Right ventricle myocardium inferior (tissue), 1 donor: ENCODE measurements around the gene KIAA1217. TPM values are rescaled to one million over a fixed set of nuclear protein-coding genes. Genes with fewer than 3 reads are reported as not detected.
"Not testable (repeated sequence)": the region's sequence is repeated elsewhere in the genome, so short reads cannot be mapped to it uniquely, and the experiment has no call there.

Experiments used
- ATAC-seq: fragments of 200-7000 bp; cut with Tn5 transposase; one replicate; pipeline ENCODE4 v1.9.1; 2020; ENCODE audit warnings: mild to moderate bottlenecking, moderate library complexity
- DNase-seq: peaks from one replicate; pipeline ENCODE4 v3.0.0; 2021; ENCODE audit errors: missing footprints
- intact Hi-C: fragments of 100-400 bp; cut with DNase I; formaldehyde crosslinking; loops from one replicate; pipeline ENCODE4 v1.11.0; 2022
- total RNA-seq: library from RNA; stranded (reverse); fragmentation: NEBNext Ultra II Directional; extraction: Animal tissue kit (Norgen Biotek cat#: 25700); gene quantifications from one replicate; pipeline ENCODE4 v1.2.1, GENCODE V29; 2021
- donor health status: DM: no; HTN: yes; CAD: no; lungs with severe emphysema.

The KIAA1217 gene
- total RNA-seq, 1 donor from 2014 or later: 45.0 TPM

GRCh38 chr10:24482713-24483112, 273.8 kb downstream of the KIAA1217 start:
- ATAC-seq, DNase-seq, intact Hi-C loops: not testable (repeated sequence)

GRCh38 chr10:24483701-24484100, 274.8 kb downstream of the KIAA1217 start:
- DNase-seq: no peak
- intact Hi-C loops: no loop called here
- no peak for ATAC-seq

- no peak for DNase-seq
- peak; percentile 13 for ATAC-seq
Observed at GRCh38 chr10:24484771-24485170, 275.8 kb downstream of the KIAA1217 start.

GRCh38 chr10:24485304-24485703, 276.4 kb downstream of the KIAA1217 start:
- no peak for ATAC-seq
- intact Hi-C loops: no loop called here
- no peak for DNase-seq

More at GRCh38 chr10:24484771-24485170, 275.8 kb downstream of the KIAA1217 start:
- intact Hi-C loops: no loop called here

- DNase-seq (no peak), ATAC-seq (no peak)
- intact Hi-C loops: no loop called here
Observed at GRCh38 chr10:24488631-24489030, 279.7 kb downstream of the KIAA1217 start.

- intact Hi-C loops: no loop called here
- DNase-seq: no peak
- no peak for ATAC-seq
Observed at GRCh38 chr10:24493165-24493564, 284.2 kb downstream of the KIAA1217 start.

GRCh38 chr10:24494236-24494635, 285.3 kb downstream of the KIAA1217 start:
- no peak for ATAC-seq
- intact Hi-C loops: no loop called here
- DNase-seq: no peak

GRCh38 chr10:24494777-24495176, 285.8 kb downstream of the KIAA1217 start:
- no peak for DNase-seq
- no peak for ATAC-seq
- intact Hi-C loops: no loop called here

GRCh38 chr10:24495666-24496460, 286.9 kb downstream of the KIAA1217 start:
- intact Hi-C loops: no loop called here
- no peak for ATAC-seq
- no peak for DNase-seq

- no peak for ATAC-seq
- intact Hi-C loops: no loop called here
- no peak for DNase-seq
Observed at GRCh38 chr10:24496906-24497305, 288.0 kb downstream of the KIAA1217 start.

GRCh38 chr10:24501056-24501711, 292.2 kb downstream of the KIAA1217 start:
- intact Hi-C loops: loop anchor here (10.0 kb wide), 1 partner anchor 106 kb away; no protein-coding TSS in a partner anchor
- no peak for ATAC-seq

GRCh38 chr10:24502006-24502405, 293.1 kb downstream of the KIAA1217 start:
- ATAC-seq (no peak), DNase-seq (no peak)
- intact Hi-C loops: loop anchor here (10.0 kb wide), 1 partner anchor 107 kb away; no protein-coding TSS in a partner anchor

More at GRCh38 chr10:24501056-24501711, 292.2 kb downstream of the KIAA1217 start:
- DNase-seq: peak; percentile 71

- intact Hi-C loops: loop anchor here (10.0 kb wide), 1 partner anchor 108 kb away; no protein-coding TSS in a partner anchor
- ATAC-seq (no peak), DNase-seq (no peak)
Observed at GRCh38 chr10:24502801-24503460, 294.0 kb downstream of the KIAA1217 start.

GRCh38 chr10:24503461-24504320, 294.8 kb downstream of the KIAA1217 start:
- intact Hi-C loops: loop anchor here (10.0 kb wide), 1 partner anchor 109 kb away; no protein-coding TSS in a partner anchor
- DNase-seq (no peak), ATAC-seq (no peak)

GRCh38 chr10:24505759-24506158, 296.8 kb downstream of the KIAA1217 start:
- intact Hi-C loops: loop anchor here (5.0 to 10.0 kb wide), 3 partner anchors 111 to 308 kb away; no protein-coding TSS in a partner anchor
- no peak for DNase-seq
- no peak for ATAC-seq

GRCh38 chr10:24513155-24513554, 304.2 kb downstream of the KIAA1217 start:
- ATAC-seq: no peak
- intact Hi-C loops: no loop called here
- no peak for DNase-seq

- ATAC-seq (no peak), DNase-seq (no peak)
- intact Hi-C loops: loop anchor here (5.0 kb wide), 1 partner anchor 523 kb away; no protein-coding TSS in a partner anchor
Observed at GRCh38 chr10:24515481-24515880, 306.5 kb downstream of the KIAA1217 start.

- DNase-seq: no peak
- intact Hi-C loops: loop anchor here (5.0 kb wide), 1 partner anchor 526 kb away; no protein-coding TSS in a partner anchor
- ATAC-seq: no peak
Observed at GRCh38 chr10:24518411-24518810, 309.5 kb downstream of the KIAA1217 start.
